ENCODE measurements around the gene TMEM273.

GRCh38 chr10:49109669-49110340 lies 78.4 kb downstream of the TMEM273 start:
- TF ChIP-seq, protein P1, sequence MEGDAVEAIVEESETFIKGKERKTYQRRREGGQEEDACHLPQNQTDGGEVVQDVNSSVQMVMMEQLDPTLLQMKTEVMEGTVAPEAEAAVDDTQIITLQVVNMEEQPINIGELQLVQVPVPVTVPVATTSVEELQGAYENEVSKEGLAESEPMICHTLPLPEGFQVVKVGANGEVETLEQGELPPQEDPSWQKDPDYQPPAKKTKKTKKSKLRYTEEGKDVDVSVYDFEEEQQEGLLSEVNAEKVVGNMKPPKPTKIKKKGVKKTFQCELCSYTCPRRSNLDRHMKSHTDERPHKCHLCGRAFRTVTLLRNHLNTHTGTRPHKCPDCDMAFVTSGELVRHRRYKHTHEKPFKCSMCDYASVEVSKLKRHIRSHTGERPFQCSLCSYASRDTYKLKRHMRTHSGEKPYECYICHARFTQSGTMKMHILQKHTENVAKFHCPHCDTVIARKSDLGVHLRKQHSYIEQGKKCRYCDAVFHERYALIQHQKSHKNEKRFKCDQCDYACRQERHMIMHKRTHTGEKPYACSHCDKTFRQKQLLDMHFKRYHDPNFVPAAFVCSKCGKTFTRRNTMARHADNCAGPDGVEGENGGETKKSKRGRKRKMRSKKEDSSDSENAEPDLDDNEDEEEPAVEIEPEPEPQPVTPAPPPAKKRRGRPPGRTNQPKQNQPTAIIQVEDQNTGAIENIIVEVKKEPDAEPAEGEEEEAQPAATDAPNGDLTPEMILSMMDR (IDR thresholded peaks at IDR 0.05): no peak
- TF ChIP-seq EP300 (IDR thresholded peaks at IDR 0.05): no peak
- TF ChIP-seq POLR2A (IDR thresholded peaks at IDR 0.05): no peak

Data from tibial nerve (tissue), 4 donors.